ENCODE data around the gene SETD6.

SETD6 gene

DNA sequence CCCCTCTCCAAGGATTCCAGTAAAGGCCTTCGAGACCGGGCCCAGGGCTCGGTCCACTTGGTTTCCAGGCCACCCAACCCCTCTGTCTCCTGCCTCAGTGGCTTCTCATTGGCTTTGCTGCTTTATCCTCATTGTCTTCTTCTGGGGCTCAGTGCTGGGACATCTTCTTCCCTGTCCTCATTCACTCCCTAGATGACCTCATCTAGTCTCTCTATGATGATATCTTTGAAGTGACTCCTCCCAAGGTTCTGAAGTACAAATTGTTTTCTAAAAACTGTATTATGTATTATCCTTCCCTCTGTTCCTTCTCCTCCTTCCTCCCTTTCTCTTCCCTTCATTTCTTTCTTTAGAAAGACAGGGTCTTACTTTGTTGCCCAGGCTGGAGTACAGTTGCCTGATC, 42.5 kb upstream of the SETD6 start:
- TF ChIP-seq, protein P1, sequence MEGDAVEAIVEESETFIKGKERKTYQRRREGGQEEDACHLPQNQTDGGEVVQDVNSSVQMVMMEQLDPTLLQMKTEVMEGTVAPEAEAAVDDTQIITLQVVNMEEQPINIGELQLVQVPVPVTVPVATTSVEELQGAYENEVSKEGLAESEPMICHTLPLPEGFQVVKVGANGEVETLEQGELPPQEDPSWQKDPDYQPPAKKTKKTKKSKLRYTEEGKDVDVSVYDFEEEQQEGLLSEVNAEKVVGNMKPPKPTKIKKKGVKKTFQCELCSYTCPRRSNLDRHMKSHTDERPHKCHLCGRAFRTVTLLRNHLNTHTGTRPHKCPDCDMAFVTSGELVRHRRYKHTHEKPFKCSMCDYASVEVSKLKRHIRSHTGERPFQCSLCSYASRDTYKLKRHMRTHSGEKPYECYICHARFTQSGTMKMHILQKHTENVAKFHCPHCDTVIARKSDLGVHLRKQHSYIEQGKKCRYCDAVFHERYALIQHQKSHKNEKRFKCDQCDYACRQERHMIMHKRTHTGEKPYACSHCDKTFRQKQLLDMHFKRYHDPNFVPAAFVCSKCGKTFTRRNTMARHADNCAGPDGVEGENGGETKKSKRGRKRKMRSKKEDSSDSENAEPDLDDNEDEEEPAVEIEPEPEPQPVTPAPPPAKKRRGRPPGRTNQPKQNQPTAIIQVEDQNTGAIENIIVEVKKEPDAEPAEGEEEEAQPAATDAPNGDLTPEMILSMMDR (conservative IDR thresholded peaks at IDR 0.05; ENCODE audit: low read depth, low read length): no peak
- no peak overlapping the region for H3K4me3 ChIP-seq (ENCODE audit: low read length)
- DNase-seq (ENCODE audit: low read depth): no peak

DNA sequence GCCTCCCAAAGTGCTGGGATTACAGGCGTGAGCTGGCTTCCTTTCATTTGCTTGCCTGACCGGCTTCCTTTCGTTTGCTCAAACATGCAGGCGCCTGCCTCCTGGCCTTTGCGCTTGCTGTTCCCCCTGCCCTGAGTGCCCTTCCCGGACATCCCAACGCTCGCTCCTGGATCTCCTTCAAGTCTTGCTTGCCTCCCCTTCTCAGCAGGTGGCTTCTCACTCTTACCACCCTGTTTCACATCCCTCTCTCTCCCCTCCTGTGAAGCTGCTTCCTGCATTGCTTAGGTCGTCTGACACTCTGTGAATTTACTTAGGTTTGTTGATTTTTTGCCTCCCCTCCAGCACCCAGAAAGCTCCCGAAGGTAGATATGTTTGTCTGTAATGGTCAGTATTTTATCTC, 41.0 kb upstream of the SETD6 start:
- TF ChIP-seq, protein P1 (conservative IDR thresholded peaks at IDR 0.05; ENCODE audit: low read depth, low read length): no peak
- H3K4me3 ChIP-seq (ENCODE audit: low read length): no peak overlapping the region
- no peak for DNase-seq (ENCODE audit: low read depth)

DNA sequence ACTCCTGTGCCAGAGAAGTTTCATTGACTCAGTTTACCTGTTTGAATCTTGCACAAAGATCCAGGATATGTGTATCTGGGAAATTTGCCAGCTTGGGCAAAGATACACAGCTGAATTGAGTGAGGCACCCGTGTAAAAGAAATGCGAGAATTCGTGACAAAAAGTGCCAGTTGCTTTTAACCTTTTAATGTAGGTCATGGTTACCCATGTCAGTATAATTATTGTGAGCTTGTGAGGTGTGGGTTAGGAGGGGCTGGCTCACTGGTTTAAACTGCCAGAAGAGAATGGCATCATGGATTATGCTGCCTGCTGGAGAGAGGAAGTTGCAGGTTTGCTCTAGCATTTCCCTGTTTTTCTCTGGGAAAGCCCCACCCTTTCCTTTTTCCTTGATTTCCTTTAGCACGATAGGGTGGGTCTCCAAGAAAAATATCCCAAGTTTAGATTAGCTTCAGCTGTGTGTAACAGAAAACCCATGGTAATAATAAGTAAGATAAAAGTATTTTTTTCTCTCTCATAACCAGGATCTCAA, 40.2 kb upstream of the SETD6 start:
- no peak for DNase-seq (ENCODE audit: low read depth)
- TF ChIP-seq, protein P1 (conservative IDR thresholded peaks at IDR 0.05; ENCODE audit: low read depth, low read length): no peak

DNA sequence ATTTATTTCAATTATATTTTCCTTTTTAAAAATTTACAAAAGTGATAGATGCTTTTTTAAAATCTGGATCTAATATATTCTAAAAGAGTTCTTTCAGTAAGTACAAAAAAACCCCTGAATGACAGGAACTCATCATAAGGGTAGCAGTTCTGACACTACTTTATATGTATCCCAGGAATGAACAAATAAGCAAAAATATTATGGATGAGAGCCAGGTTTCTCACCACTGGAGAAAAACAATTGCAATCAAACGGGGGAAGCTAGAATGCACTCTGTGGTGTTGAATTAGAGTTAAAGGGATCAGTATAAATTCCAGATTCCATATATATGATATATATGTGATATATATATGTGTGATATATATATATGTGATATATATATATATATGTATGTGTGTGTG, 38.5 kb upstream of the SETD6 start:
- H3K4me3 ChIP-seq (ENCODE audit: low read length): no peak overlapping the region
- TF ChIP-seq, protein P1 (conservative IDR thresholded peaks at IDR 0.05; ENCODE audit: low read depth, low read length): no peak
- no peak for DNase-seq (ENCODE audit: low read depth)

More for the DNA sequence above, 40.2 kb upstream of the SETD6 start:
- no peak overlapping the region for H3K4me3 ChIP-seq (ENCODE audit: low read length)

DNA sequence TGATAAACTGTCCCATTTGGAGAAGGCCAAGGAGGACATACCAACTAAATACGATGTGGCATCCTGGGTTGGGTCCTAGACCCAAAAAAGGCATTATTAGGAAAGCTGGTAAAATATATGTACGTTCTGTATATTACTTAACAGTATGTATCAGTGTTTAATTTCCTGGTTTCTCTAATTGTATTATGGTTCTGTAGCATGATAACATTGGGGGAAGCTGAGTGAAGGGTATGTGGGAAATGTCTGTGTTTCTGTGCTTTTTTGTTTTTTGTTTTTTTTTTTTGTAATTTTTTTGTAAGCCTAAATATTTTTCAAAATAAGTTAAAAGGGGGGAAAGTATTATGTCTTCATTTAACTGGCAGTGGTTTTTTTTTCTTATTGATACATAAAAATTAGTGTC, 36.9 kb upstream of the SETD6 start:
- no peak for DNase-seq (ENCODE audit: low read depth)
- no peak overlapping the region for H3K4me3 ChIP-seq (ENCODE audit: low read length)
- TF ChIP-seq, protein P1 (conservative IDR thresholded peaks at IDR 0.05; ENCODE audit: low read depth, low read length): no peak

DNA sequence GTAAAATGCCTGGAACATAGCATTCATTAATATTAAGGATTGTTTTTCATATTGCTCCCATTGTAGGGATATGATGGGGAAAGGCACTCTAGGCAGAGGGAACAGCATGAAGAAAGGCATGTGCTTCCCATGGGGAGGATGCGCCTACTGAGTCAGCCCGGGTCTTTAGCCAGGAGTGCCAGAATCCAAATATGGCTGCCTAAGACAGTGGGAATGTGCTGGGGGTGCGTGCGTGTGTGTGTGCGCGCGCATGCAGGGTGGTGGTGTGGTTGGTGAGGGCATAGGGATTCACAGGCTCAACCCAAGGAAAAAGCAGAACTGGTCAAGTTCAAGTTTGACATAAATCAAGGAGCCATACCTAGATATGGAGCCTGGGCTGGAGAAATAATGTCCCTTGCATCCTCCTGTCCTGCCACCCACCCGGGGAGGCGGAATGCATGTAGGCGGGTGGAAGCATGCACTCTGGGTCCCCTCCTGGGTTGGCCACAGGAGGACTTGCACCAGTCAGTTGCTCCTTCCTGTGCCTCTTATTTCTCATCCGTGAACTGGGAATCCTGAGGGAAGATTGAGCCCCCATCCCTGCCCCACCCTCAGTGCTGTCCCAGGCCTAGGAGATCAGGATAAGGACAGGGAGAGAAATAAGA, 34.0 kb upstream of the SETD6 start:
- no peak for DNase-seq (ENCODE audit: low read depth)
- no peak overlapping the region for H3K4me3 ChIP-seq (ENCODE audit: low read length)
- TF ChIP-seq, protein P1 (conservative IDR thresholded peaks at IDR 0.05; ENCODE audit: low read depth, low read length): no peak

DNA sequence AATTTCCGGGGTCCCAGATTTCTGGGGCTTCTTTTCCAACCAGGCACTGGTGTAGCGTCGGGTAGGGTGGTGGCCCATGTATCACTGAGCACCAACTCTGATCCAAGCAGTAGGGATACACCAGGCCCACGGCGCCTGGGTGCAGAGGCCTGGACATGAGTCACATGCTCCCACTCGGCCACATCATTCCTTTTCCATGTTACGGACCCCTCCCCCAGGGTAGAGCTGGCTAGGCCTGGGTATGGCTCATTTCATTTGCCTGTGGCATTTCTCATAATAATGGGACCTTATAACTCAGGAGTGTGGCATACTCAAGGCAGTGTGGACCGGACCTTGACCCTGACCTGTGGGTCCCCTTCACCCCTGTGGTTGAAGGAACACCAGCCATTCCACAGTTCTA, 33.4 kb upstream of the SETD6 start:
- TF ChIP-seq, protein P1 (conservative IDR thresholded peaks at IDR 0.05; ENCODE audit: low read depth, low read length): no peak
- no peak overlapping the region for H3K4me3 ChIP-seq (ENCODE audit: low read length)
- no peak for DNase-seq (ENCODE audit: low read depth)

Data from retinal pigment epithelial cell (primary cell).